Mesenchymal stem cell (in vitro differentiated cells and primary cell): ENCODE results near the gene DDO.

Source experiments
- DNase-seq: peaks from one replicate; pipeline ENCODE4 v3.0.0-alpha.2; 2013
- H2AFZ ChIP-seq: one replicate; pipeline ENCODE4 v1.6.1; 2013; ENCODE audit warnings: low read depth, mild to moderate bottlenecking, control low read depth, inconsistent platforms, low read length, moderate library complexity
- H2AK5ac ChIP-seq: 2 replicates; pipeline ENCODE4 v1.6.1; 2013; ENCODE audit warnings: low read length, moderate library complexity, mild to moderate bottlenecking, inconsistent platforms; ENCODE audit not compliant: severe bottlenecking
- H2BK120ac ChIP-seq: one replicate; pipeline ENCODE4 v1.6.1; 2013; ENCODE audit warnings: low read depth, mild to moderate bottlenecking, inconsistent platforms, low read length, moderate library complexity
- H2BK12ac ChIP-seq, 2 experiments: one replicate each; pipeline ENCODE4 v1.6.1; 2013; ENCODE audit warnings: inconsistent platforms in 2 of 2, low read length in 2 of 2, mild to moderate bottlenecking in 2 of 2, moderate library complexity in 2 of 2, control low read depth in 1 of 2
- H2BK15ac ChIP-seq: one replicate; pipeline ENCODE4 v1.6.1; 2013; ENCODE audit warnings: mild to moderate bottlenecking, low read depth, inconsistent platforms; ENCODE audit not compliant: poor library complexity, severe bottlenecking
- H2BK5ac ChIP-seq: 2 replicates; pipeline ENCODE4 v1.6.1; 2013; ENCODE audit warnings: low read depth, mild to moderate bottlenecking, low read length, control low read depth, inconsistent platforms; ENCODE audit not compliant: poor library complexity, severe bottlenecking
- H3K14ac ChIP-seq, 2 experiments: one replicate each; pipeline ENCODE4 v1.6.1; 2013; ENCODE audit warnings: inconsistent platforms in 2 of 2, low read length in 2 of 2, control low read depth in 1 of 2, mild to moderate bottlenecking in 1 of 2, moderate library complexity in 1 of 2
- H3K18ac ChIP-seq, 2 experiments: one replicate each; pipeline ENCODE4 v1.6.1; 2013; ENCODE audit warnings: inconsistent platforms in 2 of 2, low read length in 2 of 2, control low read depth in 1 of 2, low read depth in 1 of 2, mild to moderate bottlenecking in 1 of 2
- H3K23ac ChIP-seq, 2 experiments: one replicate each; pipeline ENCODE4 v1.6.1; 2013; ENCODE audit warnings: inconsistent platforms in 2 of 2, low read length in 2 of 2, mild to moderate bottlenecking in 2 of 2, moderate library complexity in 2 of 2, control low read depth in 1 of 2
- H3K27ac ChIP-seq: 2 replicates; pipeline ENCODE4 v1.5.1; 2013; ENCODE audit warnings: mild to moderate bottlenecking, moderate library complexity, low read length, control low read depth, inconsistent platforms; ENCODE audit not compliant: poor library complexity, severe bottlenecking
- H3K27me3 ChIP-seq, 2 experiments: 2 replicates each; pipeline versions ENCODE4 v1.6.1 to v1.7.0; 2013; ENCODE audit warnings: low read length in 2 of 2, mild to moderate bottlenecking in 2 of 2, moderate library complexity in 2 of 2, control low read depth in 1 of 2, inconsistent platforms in 1 of 2; ENCODE audit not compliant: control insufficient read depth in 1 of 2, insufficient read depth in 1 of 2
- H3K36me3 ChIP-seq, 2 experiments: 2 replicates each; pipeline versions ENCODE4 v1.6.1 to v1.7.0; 2013; ENCODE audit warnings: low read length in 2 of 2, control low read depth in 1 of 2, inconsistent platforms in 1 of 2, low read depth in 1 of 2, mild to moderate bottlenecking in 1 of 2; ENCODE audit not compliant: insufficient read depth in 2 of 2, control insufficient read depth in 1 of 2
- H3K4ac ChIP-seq, 2 experiments: one replicate each; pipeline ENCODE4 v1.6.1; 2013; ENCODE audit warnings: inconsistent platforms in 2 of 2, low read length in 2 of 2, mild to moderate bottlenecking in 2 of 2, moderate library complexity in 2 of 2, control low read depth in 1 of 2, low read depth in 1 of 2
- H3K4me1 ChIP-seq: 2 replicates; pipeline ENCODE4 v1.6.1; 2013; ENCODE audit warnings: low read depth, low read length, control low read depth; ENCODE audit not compliant: control insufficient read depth, insufficient read depth
- H3K4me2 ChIP-seq: 2 replicates; pipeline ENCODE4 v1.6.1; 2013; ENCODE audit warnings: low read length, mild to moderate bottlenecking, inconsistent platforms; ENCODE audit not compliant: poor library complexity, severe bottlenecking
- H3K4me3 ChIP-seq, 2 experiments: 2 replicates each; pipeline versions ENCODE4 v1.5.1 to v1.7.0; 2013; ENCODE audit warnings: low read length in 2 of 2, mild to moderate bottlenecking in 2 of 2, control low read depth in 1 of 2, low read depth in 1 of 2; ENCODE audit not compliant: insufficient read depth in 1 of 2
- H3K79me1 ChIP-seq: replicated peaks from 2 replicates; pipeline ENCODE4 v1.6.1; 2013; ENCODE audit warnings: mild to moderate bottlenecking, control low read depth, low read length, inconsistent platforms; ENCODE audit not compliant: poor library complexity, severe bottlenecking
- H3K9ac ChIP-seq: 2 replicates; pipeline ENCODE4 v1.7.0; 2013; ENCODE audit warnings: mild to moderate bottlenecking, low read length, moderate library complexity
- H3K9me3 ChIP-seq: 2 replicates; pipeline ENCODE4 v1.7.0; 2013; ENCODE audit warnings: mild to moderate bottlenecking, low read length; ENCODE audit not compliant: control insufficient read depth
- H4K8ac ChIP-seq: one replicate; pipeline ENCODE4 v1.6.1; 2013; ENCODE audit warnings: inconsistent platforms, mild to moderate bottlenecking, low read length, moderate library complexity
- H4K91ac ChIP-seq: one replicate; pipeline ENCODE4 v1.6.1; 2013; ENCODE audit warnings: mild to moderate bottlenecking, low read length, inconsistent platforms
- WGBS: methylation state at CpG from one replicate; pipeline ENCODE4 v1.1.7; 2013; ENCODE audit warnings: mixed read lengths; 5-methylcytosine and 5-hydroxymethylcytosine counted together

Gene DDO

DNA sequence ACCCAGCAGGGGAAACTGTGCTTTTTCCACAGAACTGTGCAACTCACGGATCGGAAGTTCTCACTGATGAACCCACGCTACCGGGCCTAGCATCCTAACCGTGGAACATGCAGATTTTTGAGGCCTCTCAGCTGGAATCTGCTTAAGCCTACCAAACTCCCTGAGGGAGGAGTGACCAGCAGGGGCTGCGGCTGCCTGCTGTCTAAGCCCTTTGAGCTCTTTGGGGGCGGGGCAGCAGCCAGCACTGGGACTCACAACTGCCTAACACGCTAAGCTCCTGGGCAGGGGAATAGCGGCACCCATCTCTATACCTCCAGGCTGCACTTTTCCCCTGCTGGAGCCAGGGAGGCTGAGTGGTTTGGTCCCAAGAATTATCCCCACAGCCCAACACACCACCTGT is 36.8 kb downstream of the DDO start:
- Histone ChIP-seq H3K4ac (no peak overlapping the region), H3K14ac (no peak overlapping the region), H2BK120ac (no peak overlapping the region), H3K23ac (no peak overlapping the region), H3K4me1 (no peaks in the 10 kb centered on the region), H3K4me2 (no peak overlapping the region), H4K91ac (no peak overlapping the region), H2BK15ac (no peak overlapping the region), H3K27ac (no peak overlapping the region), H2AK5ac (no peak overlapping the region), H2BK5ac (no peak overlapping the region), H3K79me1 (no peaks in the 10 kb centered on the region), H3K9me3 (no peaks in the 10 kb centered on the region), H3K9ac (no peak overlapping the region), H3K27me3 (no peaks in the 10 kb centered on the region), H4K8ac (no peak overlapping the region), H3K36me3 (no peaks in the 10 kb centered on the region), H2BK12ac (no peak overlapping the region), H3K4me3 (no peak overlapping the region), H3K18ac (no peak overlapping the region), H2AFZ (no peak overlapping the region)
- WGBS = 55% methylated on average over 9 of the region's 9 CpGs
- no peak for DNase-seq

DNA sequence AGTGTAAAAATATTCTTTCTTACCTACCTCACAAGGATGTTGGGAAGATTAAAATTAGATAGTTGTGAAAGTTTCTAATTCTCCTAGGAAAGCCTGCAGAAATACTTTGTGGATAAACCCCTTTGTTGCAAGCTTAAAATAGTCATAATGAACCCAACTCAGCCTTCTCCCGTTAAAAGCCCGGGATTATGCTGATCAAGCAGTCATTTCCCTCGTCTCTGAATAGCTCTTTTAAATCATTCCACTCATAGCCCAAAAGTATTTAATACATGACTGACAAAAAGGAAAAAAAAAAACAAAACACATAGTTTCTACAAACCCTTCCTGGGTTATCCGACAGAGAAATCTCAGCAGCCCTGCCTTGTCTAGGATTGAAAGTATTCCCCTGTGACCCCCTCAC is 46.3 kb downstream of the DDO start:
- no peak overlapping the region for H3K27ac ChIP-seq
- H4K91ac ChIP-seq = no peak overlapping the region
- no peak overlapping the region for H2AFZ ChIP-seq
- WGBS = 57% methylated on average over 4 of the region's 4 CpGs
- H3K36me3 ChIP-seq = no peaks in the 10 kb centered on the region
- H3K4me1 ChIP-seq = no peaks in the 10 kb centered on the region
- no peak overlapping the region for H2BK12ac ChIP-seq
- no peaks in the 10 kb centered on the region for H3K79me1 ChIP-seq
- H3K27me3 ChIP-seq = peaks cover 55 to 66% of the 10 kb centered on the region in 2 experiments
- H3K18ac ChIP-seq = no peak overlapping the region
- H3K9me3 ChIP-seq = peaks cover 9% of the 10 kb centered on the region
- DNase-seq = no peak
- no peak overlapping the region for H3K4ac ChIP-seq
- H2BK15ac ChIP-seq = no peak overlapping the region
- no peak overlapping the region for H3K9ac ChIP-seq
- no peak overlapping the region for H3K14ac ChIP-seq
- no peak overlapping the region for H2BK5ac ChIP-seq
- no peak overlapping the region for H2BK120ac ChIP-seq
- H3K4me3 ChIP-seq = no peak overlapping the region
- no peak overlapping the region for H3K4me2 ChIP-seq
- H3K23ac ChIP-seq = no peak overlapping the region
- H4K8ac ChIP-seq = no peak overlapping the region
- H2AK5ac ChIP-seq = no peak overlapping the region

DNA sequence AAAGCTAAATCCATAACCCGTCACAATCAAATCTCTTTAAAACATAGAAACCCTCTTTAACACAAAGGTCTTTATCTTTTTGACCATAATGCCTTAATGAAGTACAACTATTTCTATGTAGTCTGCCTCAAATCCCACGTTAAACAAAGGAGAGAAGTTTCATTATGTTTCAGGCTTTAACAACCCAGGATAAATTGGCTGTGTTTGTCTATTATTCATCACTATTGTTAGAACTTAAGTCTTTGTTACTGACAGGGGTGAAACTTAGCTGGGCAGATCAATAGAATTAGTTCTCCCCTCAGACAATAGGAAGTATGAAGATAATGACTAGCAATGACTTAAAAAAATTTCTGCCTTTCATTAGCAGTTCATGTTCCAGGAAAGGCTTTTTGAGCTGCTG is 47.1 kb downstream of the DDO start:
- Histone ChIP-seq H2AK5ac (no peak overlapping the region), H3K23ac (no peak overlapping the region), H3K9ac (no peak overlapping the region), H3K18ac (no peak overlapping the region), H3K4me1 (no peaks in the 10 kb centered on the region), H2BK15ac (no peak overlapping the region), H4K8ac (no peak overlapping the region), H3K14ac (no peak overlapping the region), H3K9me3 (peaks cover 9% of the 10 kb centered on the region), H2BK120ac (no peak overlapping the region), H2BK12ac (no peak overlapping the region), H3K27ac (no peak overlapping the region), H4K91ac (no peak overlapping the region), H3K4ac (no peak overlapping the region), H3K36me3 (no peaks in the 10 kb centered on the region), H2AFZ (no peak overlapping the region), H3K27me3 (peaks cover 59 to 74% of the 10 kb centered on the region in 2 experiments), H3K79me1 (no peaks in the 10 kb centered on the region), H2BK5ac (no peak overlapping the region), H3K4me2 (no peak overlapping the region), H3K4me3 (no peak overlapping the region)
- 47% methylated on average over 1 of the region's 2 CpGs for WGBS
- DNase-seq = no peak

- Histone ChIP-seq H3K27me3 (peaks cover 60 to 77% of the 10 kb centered on the region in 2 experiments), H3K4me2 (no peak overlapping the region), H4K8ac (no peak overlapping the region), H3K27ac (no peak overlapping the region), H3K18ac (no peak overlapping the region), H2BK15ac (no peak overlapping the region), H4K91ac (no peak overlapping the region), H2AFZ (no peak overlapping the region), H3K4me1 (no peaks in the 10 kb centered on the region), H3K36me3 (no peaks in the 10 kb centered on the region), H2BK5ac (no peak overlapping the region), H3K4me3 (no peak overlapping the region), H3K23ac (no peak overlapping the region), H3K4ac (no peak overlapping the region), H2BK12ac (no peak overlapping the region), H3K9me3 (peaks cover 9% of the 10 kb centered on the region), H3K14ac (no peak overlapping the region), H2BK120ac (no peak overlapping the region), H2AK5ac (no peak overlapping the region), H3K79me1 (no peaks in the 10 kb centered on the region), H3K9ac (no peak overlapping the region)
- no CpG with 5 or more reads among the region's 1 CpG for WGBS
- no peak for DNase-seq
These were observed 47.5 kb downstream of the DDO start for GRCh38 chr6:110367825-110368224.
